GM06990 (cell line): ENCODE measurements around the gene ADAMTS2.
"Not testable (repeated sequence)": the region's sequence is repeated elsewhere in the genome, so short reads cannot be mapped to it uniquely, and the experiment has no call there.

Experiments used
- DNase-seq: peaks from one replicate; pipeline ENCODE4 v3.0.0-alpha.2; 2011; ENCODE audit not compliant: insufficient read length; ENCODE audit errors: extremely low read depth
- H3K27me3 ChIP-seq: replicated peaks from 2 replicates; pipeline ENCODE4 v1.6.0; 2011; ENCODE audit warnings: low read length; ENCODE audit not compliant: control insufficient read depth, insufficient read depth
- H3K36me3 ChIP-seq: 2 replicates; pipeline ENCODE4 v1.5.1; 2011; ENCODE audit warnings: low read length; ENCODE audit not compliant: control insufficient read depth, insufficient read depth
- H3K4me3 ChIP-seq: replicated peaks from 2 replicates; pipeline ENCODE4 v1.5.1; 2011; ENCODE audit warnings: low read depth, mild to moderate bottlenecking, control low read depth, low read length
- CTCF ChIP-seq: IDR thresholded peaks from 2 replicates; pipeline ENCODE4 v1.5.1; 2011; ENCODE audit warnings: low read length, control low read depth, mild to moderate bottlenecking, inconsistent platforms; ENCODE audit not compliant: insufficient read depth, poor library complexity, severe bottlenecking

The ADAMTS2 gene

GRCh38 chr5:179220716-179221115, 124.5 kb downstream of the ADAMTS2 start:
- Histone ChIP-seq H3K4me3 (no peak overlapping the region), H3K27me3 (no peaks in the 10 kb centered on the region), H3K36me3 (no peaks in the 10 kb centered on the region)
- no peak for TF ChIP-seq CTCF
- no peak for DNase-seq

- H3K4me3 ChIP-seq = no peak overlapping the region
- no peaks in the 10 kb centered on the region for H3K36me3 ChIP-seq
- TF ChIP-seq CTCF = no peak
- no peaks in the 10 kb centered on the region for H3K27me3 ChIP-seq
- DNase-seq = no peak
Measured at GRCh38 chr5:179219661-179220620, 125.3 kb downstream of the ADAMTS2 start.

DNA sequence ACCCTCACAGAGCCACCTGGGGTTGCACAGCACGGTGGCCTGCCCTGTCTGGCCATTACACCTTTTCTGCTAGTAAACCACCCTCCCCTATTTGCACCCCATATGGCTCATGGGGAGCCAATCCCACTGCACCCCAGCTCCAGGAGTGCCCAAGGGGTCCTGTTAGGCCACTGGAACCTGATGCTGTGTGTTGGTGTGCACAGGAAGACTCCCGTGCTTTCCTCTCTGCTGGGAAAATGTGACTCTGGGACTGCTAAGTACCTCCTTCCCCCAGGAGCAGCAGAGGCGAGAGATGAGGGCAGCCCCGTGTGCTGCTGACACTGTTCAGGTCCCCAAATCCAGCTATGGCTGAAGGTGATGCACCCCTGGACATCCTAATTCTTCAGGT, 126.3 kb downstream of the ADAMTS2 start:
- no peaks in the 10 kb centered on the region for H3K27me3 ChIP-seq
- H3K36me3 ChIP-seq = no peaks in the 10 kb centered on the region
- DNase-seq = no peak
- no peak for TF ChIP-seq CTCF
- no peak overlapping the region for H3K4me3 ChIP-seq

GRCh38 chr5:179217956-179218942, 127.0 kb downstream of the ADAMTS2 start:
- no peak for TF ChIP-seq CTCF
- Histone ChIP-seq H3K36me3 (no peaks in the 10 kb centered on the region), H3K4me3 (no peak overlapping the region), H3K27me3 (no peaks in the 10 kb centered on the region)
- no peak for DNase-seq

DNA sequence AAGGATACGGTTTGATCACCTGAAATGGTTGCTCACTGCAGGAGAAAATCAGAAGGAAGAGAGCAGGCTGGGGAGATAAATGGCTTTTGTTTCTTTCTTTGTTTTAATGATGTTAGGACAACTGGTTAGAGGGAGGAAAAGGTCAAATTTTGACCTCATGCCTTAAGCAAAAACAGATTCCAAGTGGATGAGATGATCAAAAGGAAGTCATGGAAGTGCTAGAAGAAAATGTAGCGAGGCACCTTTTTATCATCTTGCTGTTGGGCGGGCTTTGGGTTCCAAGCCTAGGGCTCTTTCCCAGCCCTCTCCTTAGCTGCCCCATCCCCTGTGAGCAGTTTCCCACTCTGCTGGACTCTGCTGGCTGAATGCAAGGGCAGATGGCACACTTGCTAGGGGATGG, 127.9 kb downstream of the ADAMTS2 start:
- H3K27me3 ChIP-seq = no peaks in the 10 kb centered on the region
- TF ChIP-seq CTCF = no peak
- no peak for DNase-seq
- H3K36me3 ChIP-seq = no peaks in the 10 kb centered on the region
- no peak overlapping the region for H3K4me3 ChIP-seq

GRCh38 chr5:179216381-179216780, 128.9 kb downstream of the ADAMTS2 start:
- H3K27me3 ChIP-seq, H3K4me3 ChIP-seq, DNase-seq, H3K36me3 ChIP-seq: not testable (repeated sequence)
